Ovary (tissue), 9 donors: ENCODE data around the gene DGKD. TPM values are rescaled to one million over a fixed set of nuclear protein-coding genes. Genes with fewer than 3 reads are reported as not detected.

Experiments
- DNase-seq, 5 donors: peaks; one replicate each; pipeline ENCODE4 v3.0.0-alpha.2; 2019 to 2020
- H3K27ac ChIP-seq, 2 donors: fragments of 200-600 bp; one replicate each; pipeline versions ENCODE4 v1.5.1 to v1.8.0; 2019 to 2022
- H3K27me3 ChIP-seq: fragments of 200-600 bp; one replicate; pipeline ENCODE4 v1.8.0; 2022
- H3K36me3 ChIP-seq: fragments of 200-600 bp; sonication (generic); one replicate; pipeline ENCODE4 v1.5.1; 2019
- H3K4me1 ChIP-seq: one replicate; pipeline ENCODE4 v1.8.1; 2013; ENCODE audit warnings: mild to moderate bottlenecking, moderate library complexity; ENCODE audit not compliant: insufficient read depth
- H3K4me3 ChIP-seq: fragments of 200-600 bp; sonication (generic); one replicate; pipeline ENCODE4 v1.5.1; 2017
- H3K9me3 ChIP-seq, 2 donors: fragments of 200-600 bp in 1 of 2; sonication (generic) in 1 of 2; one replicate each; pipeline versions ENCODE4 v1.5.1 to v1.8.1; 2013 to 2019; ENCODE audit warnings: mild to moderate bottlenecking in 1 of 2, moderate library complexity in 1 of 2
- EP300 ChIP-seq: sonication (generic); formaldehyde crosslinking; IDR thresholded peaks from one replicate; pipeline ENCODE4 v1.6.1; 2017; ENCODE audit warnings: antibody characterized with exemption
- POLR2A ChIP-seq: fragments of 450-650 bp; IDR thresholded peaks from one replicate; pipeline ENCODE4 v1.6.1; 2017; ENCODE audit warnings: antibody characterized with exemption, mild to moderate bottlenecking, moderate library complexity
- WGBS, 3 donors: extraction: QIAGEN DNeasy Blood & Tissue Kit in 1 of 3; methylation state at CpG; one replicate each; pipeline versions ENCODE4 v1.1.5 to v1.1.7; 2013 to 2017; 5-methylcytosine and 5-hydroxymethylcytosine counted together
- intact Hi-C, 4 donors: fragments of 100-400 bp; cut with DNase I; formaldehyde crosslinking; loops; one replicate each; pipeline versions ENCODE4 v1.11.0 to v1.15.1; 2022 to 2023
- polyA plus RNA-seq, 2 donors: library from polyadenylated mRNA; stranded (reverse); fragments of 200-250 nt in 1 of 2; fragments of 350-450 nt in 1 of 2; fragmentation: Illumina TruSeq in 1 of 2; extraction: RNeasy Lipid Tissue Mini Kit (QIAGEN cat#74804) in 1 of 2; gene quantifications; one replicate each; pipeline ENCODE4 v1.2.3, GENCODE V29; 2013 to 2014
- total RNA-seq, 7 donors: library from RNA; depleted of rRNA in 2 of 7; stranded (reverse); fragments of >200 nt in 2 of 7; fragmentation: NEBNext Ultra II Directional in 3 of 7; extraction: Animal tissue kit (Norgen Biotek cat#: 25700) in 3 of 7; gene quantifications; one replicate each; pipeline versions ENCODE4 v1.1.0 to v1.2.4, GENCODE V29; 2016 to 2023
- TF ChIP-seq, protein P1 (sequence below), 3 donors: fragments of 450-650 bp in 2 of 3; fragments of 200-600 bp in 1 of 3; IDR thresholded peaks; one replicate each; pipeline versions ENCODE4 v1.5.1 to v1.8.0; 2016 to 2022; ENCODE audit warnings: antibody characterized with exemption in 3 of 3, mild to moderate bottlenecking in 1 of 3
- donor health status: DM: no; HTN: no; CAD: no; lungs with moderate emphysema.
- donor health status: DM: no; HTN: no; CAD: no.
- donor health status: Bipolar disorder and iron deficiency.
- donor health status: DM: yes; HTN: yes; CAD: no.
- donor health status: DM: no; HTN: no; CAD: no.
- donor health status: DM: yes; HTN: yes; CAD: no.

The DGKD gene
- total and polyA plus RNA-seq, 9 donors = 9.4 to 81.8 (median 36.3) TPM

DNA sequence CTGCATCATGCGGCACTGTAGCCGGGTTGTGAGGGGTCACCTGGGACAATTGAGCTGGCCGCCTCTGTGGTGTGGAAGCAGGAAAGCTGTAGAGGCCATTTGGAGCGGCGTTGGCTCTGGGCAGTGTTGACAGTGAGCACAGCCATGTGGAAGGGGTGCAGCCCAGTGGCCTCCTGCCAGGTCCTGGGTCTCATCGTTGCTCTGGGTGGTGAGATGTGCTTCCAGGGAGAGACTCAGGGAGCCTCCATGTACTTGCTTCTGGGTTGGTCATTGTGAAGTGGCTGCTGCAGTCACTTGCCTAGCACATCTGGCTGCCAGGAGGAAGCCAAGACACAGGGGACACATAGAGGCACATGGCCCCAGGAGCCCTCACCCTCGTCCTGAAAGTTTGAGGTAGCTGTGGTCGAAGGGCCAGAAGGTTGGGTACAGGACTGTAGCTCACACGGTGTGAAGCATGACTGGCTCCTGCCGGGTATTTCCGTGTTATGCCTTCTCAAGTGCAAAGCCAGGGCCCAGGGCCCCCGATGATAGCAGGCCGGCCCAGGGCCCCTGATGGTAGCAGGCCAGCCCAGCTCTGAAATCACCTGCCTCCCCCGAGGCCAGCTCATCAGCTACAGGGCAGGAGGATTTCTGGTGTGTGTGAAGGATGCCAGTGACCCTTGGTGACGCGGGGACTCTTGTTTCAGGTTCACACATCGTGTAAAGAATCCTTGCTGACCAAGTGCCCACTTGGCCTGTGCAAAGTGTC lies 82.6 kb downstream of the DGKD start:
- TF ChIP-seq, protein P1, sequence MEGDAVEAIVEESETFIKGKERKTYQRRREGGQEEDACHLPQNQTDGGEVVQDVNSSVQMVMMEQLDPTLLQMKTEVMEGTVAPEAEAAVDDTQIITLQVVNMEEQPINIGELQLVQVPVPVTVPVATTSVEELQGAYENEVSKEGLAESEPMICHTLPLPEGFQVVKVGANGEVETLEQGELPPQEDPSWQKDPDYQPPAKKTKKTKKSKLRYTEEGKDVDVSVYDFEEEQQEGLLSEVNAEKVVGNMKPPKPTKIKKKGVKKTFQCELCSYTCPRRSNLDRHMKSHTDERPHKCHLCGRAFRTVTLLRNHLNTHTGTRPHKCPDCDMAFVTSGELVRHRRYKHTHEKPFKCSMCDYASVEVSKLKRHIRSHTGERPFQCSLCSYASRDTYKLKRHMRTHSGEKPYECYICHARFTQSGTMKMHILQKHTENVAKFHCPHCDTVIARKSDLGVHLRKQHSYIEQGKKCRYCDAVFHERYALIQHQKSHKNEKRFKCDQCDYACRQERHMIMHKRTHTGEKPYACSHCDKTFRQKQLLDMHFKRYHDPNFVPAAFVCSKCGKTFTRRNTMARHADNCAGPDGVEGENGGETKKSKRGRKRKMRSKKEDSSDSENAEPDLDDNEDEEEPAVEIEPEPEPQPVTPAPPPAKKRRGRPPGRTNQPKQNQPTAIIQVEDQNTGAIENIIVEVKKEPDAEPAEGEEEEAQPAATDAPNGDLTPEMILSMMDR (IDR thresholded peaks at IDR 0.05) = no peak
- TF ChIP-seq POLR2A (no peak), EP300 (no peak)
- intact Hi-C loops = no loop called here
- no peak overlapping the region for H3K27ac ChIP-seq
- no peak overlapping the region for H3K4me3 ChIP-seq
- no peaks in the 10 kb centered on the region for H3K9me3 ChIP-seq
- 90 to 94% (median 92%) methylated on average over 17 of the region's 17 CpGs for WGBS, 3 donors
- H3K36me3 ChIP-seq = no peaks in the 10 kb centered on the region
- peaks cover 4% of the 10 kb centered on the region for H3K4me1 ChIP-seq
- H3K27me3 ChIP-seq = no peaks in the 10 kb centered on the region
- DNase-seq = peak in 2 of 5 donors; percentile 12 to 26

DNA sequence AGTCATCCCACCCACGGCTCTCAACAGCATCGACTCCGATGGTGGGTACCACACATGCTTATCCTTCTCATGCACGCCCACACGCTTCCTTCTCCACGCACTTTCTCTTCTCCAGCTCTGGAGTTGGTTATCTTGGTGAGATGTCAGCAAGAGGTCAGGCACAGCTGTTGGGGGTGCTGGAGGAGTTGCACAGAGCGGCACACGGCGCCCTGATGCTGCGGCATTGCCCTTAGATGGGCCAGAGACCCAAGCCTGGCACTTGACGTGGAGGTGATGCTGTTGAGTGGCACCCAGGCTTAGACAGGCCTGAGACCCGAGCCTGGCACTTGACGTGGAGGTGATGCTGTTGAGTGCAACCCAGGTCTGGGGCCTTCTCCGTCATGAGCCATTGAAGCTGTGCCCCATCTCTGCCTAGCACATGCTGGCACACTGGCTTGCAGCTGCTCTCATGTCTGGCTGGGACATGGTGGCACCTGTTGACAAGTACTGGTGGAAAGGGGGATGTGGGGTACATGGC lies 83.2 kb downstream of the DGKD start:
- 88 to 90% (median 89%) methylated on average over 14 of the region's 14 CpGs for WGBS, 3 donors
- DNase-seq = no peak

DNA sequence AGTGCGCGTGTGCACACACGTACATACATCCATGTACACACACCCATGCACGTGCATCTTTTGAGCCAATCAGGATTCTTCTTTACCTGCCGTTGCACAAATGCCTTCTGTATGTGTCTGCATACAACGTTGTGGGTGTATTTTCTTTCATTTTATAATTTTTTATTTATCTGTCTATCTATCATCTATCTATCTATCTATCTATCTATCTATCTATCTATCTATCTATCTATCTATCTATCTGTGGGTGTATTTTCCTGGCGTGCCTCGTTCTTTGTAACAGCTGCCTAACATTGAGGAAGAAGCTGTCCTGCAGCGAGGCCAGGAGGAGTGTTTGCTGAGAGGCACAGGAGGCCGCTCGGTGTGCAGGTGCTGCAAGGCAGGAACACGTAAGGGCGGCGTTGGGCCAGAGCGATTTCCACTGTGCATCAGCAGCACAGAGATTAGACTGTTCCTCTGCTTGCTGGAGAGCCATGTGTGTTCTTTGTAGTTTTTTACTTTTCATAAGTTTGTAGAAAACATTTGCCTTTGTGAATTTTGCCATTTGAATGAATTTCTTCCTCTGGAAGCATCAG lies 84.4 kb downstream of the DGKD start:
- no peaks in the 10 kb centered on the region for H3K36me3 ChIP-seq
- peaks cover 4% of the 10 kb centered on the region for H3K4me1 ChIP-seq
- intact Hi-C loops = no loop called here
- no peaks in the 10 kb centered on the region for H3K9me3 ChIP-seq
- H3K4me3 ChIP-seq = no peak overlapping the region
- no peak overlapping the region for H3K27ac ChIP-seq
- no peak for TF ChIP-seq EP300
- TF ChIP-seq, protein P1 (IDR thresholded peaks at IDR 0.05) = no peak
- TF ChIP-seq POLR2A = no peak
- 82 to 83% (median 83%) methylated on average over 15 of the region's 15 CpGs for WGBS, 3 donors
- DNase-seq = peak in 1 of 5 donors; percentile 36
- H3K27me3 ChIP-seq = no peaks in the 10 kb centered on the region

More for the DNA sequence above, 83.2 kb downstream of the DGKD start:
- Histone ChIP-seq H3K4me3 (no peak overlapping the region), H3K9me3 (no peaks in the 10 kb centered on the region), H3K36me3 (no peaks in the 10 kb centered on the region), H3K27ac (no peak overlapping the region), H3K4me1 (peaks cover 4% of the 10 kb centered on the region), H3K27me3 (no peaks in the 10 kb centered on the region)
- intact Hi-C loops = no loop called here
- TF ChIP-seq POLR2A (no peak), EP300 (no peak)
- TF ChIP-seq, protein P1 (IDR thresholded peaks at IDR 0.05) = no peak

DNA sequence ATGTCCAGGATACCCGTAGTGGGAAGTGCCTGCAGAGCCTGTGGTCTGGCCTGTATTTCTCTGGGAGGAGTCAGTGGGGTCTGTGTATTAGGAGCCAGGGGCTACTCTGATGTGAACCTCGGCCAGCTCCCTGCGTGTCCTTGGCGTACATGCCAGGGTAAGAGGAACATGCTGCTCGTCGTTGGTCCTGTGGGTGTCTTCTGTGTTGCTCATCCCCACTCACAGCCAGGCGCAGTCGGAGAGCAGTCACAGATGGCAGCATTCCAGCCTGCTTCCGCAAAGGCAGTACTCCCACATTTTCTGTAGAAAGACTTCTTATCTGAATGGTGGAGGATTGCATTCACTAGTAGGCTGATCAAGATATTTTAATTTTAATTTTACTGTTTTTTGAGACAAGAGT lies 84.9 kb downstream of the DGKD start:
- no peak overlapping the region for H3K4me3 ChIP-seq
- intact Hi-C loops = no loop called here
- 13 to 19% (median 13%) methylated on average over 9 of the region's 9 CpGs for WGBS, 3 donors
- no peaks in the 10 kb centered on the region for H3K9me3 ChIP-seq
- H3K27me3 ChIP-seq = no peaks in the 10 kb centered on the region
- peaks cover 4% of the 10 kb centered on the region for H3K4me1 ChIP-seq
- DNase-seq = peak; percentile 70 to 77 (median 73)
- no peak overlapping the region for H3K27ac ChIP-seq
- no peaks in the 10 kb centered on the region for H3K36me3 ChIP-seq
- no peak for TF ChIP-seq EP300
- TF ChIP-seq, protein P1 (IDR thresholded peaks at IDR 0.05) = no peak
- TF ChIP-seq POLR2A = no peak
